A673 (cell line): Measurements from ENCODE around the gene SEC22C. TPM values are rescaled to one million over a fixed set of nuclear protein-coding genes. Genes with fewer than 3 reads are reported as not detected.

ENCODE experiments used
- BruUV-seq: library from RNA; stranded (reverse); fragments of 400-500 nt; replicated peaks from 2 replicates; lab custom pipeline; 2021; lab: Mats Ljungman, UMichigan
- CTCF ChIA-PET: fragments of 300-600 bp; sonication (Branson Sonifier 250); formaldehyde crosslinking; loops from one replicate; lab custom pipeline; 2022; ENCODE audit warnings: antibody characterized with exemption; lab: Charles Lee
- POLR2A ChIA-PET: fragments of 300-600 bp; sonication (Branson Sonifier 250); formaldehyde crosslinking; loops from one replicate; lab custom pipeline; 2022; ENCODE audit warnings: antibody characterized with exemption; ENCODE audit not compliant: low non-redundant PET; lab: Charles Lee
- DNase-seq: peaks from one replicate; pipeline ENCODE4 v3.0.0-alpha.2; 2015; ENCODE audit warnings: low spot score
- H3K27ac ChIP-seq: fragments of 200-600 bp; sonication (generic); 2 replicates; pipeline ENCODE4 v1.5.1; 2016; ENCODE audit warnings: mixed run types, low read depth, mild to moderate bottlenecking, mixed read lengths, antibody characterized with exemption, low read length; ENCODE audit not compliant: poor library complexity, severe bottlenecking
- H3K27me3 ChIP-seq: fragments of 200-600 bp; sonication (generic); replicated peaks from 2 replicates; pipeline ENCODE4 v1.6.1; 2017; ENCODE audit warnings: mixed run types, low read depth, mild to moderate bottlenecking, mixed read lengths, antibody characterized with exemption, low read length; ENCODE audit not compliant: insufficient read depth, poor library complexity
- H3K36me3 ChIP-seq: fragments of 200-600 bp; sonication (generic); 2 replicates; pipeline ENCODE4 v1.6.1; 2016; ENCODE audit warnings: mixed run types, mild to moderate bottlenecking, mixed read lengths, antibody characterized with exemption, low read length; ENCODE audit not compliant: insufficient read depth, poor library complexity, severe bottlenecking
- H3K4me1 ChIP-seq: fragments of 200-600 bp; sonication (generic); 2 replicates; pipeline ENCODE4 v1.6.1; 2017; ENCODE audit warnings: mixed run types, mild to moderate bottlenecking, mixed read lengths, antibody characterized with exemption, low read length; ENCODE audit not compliant: insufficient read depth, poor library complexity, severe bottlenecking
- H3K4me3 ChIP-seq: fragments of 200-600 bp; sonication (generic); 2 replicates; pipeline ENCODE4 v1.5.1; 2016; ENCODE audit warnings: low read depth, mixed run types, mild to moderate bottlenecking, mixed read lengths, low read length; ENCODE audit not compliant: poor library complexity, severe bottlenecking
- H3K9me3 ChIP-seq: fragments of 200-600 bp; sonication (generic); 2 replicates; pipeline ENCODE4 v1.6.1; 2016; ENCODE audit warnings: mixed run types, low read depth, mild to moderate bottlenecking, mixed read lengths, antibody characterized with exemption, low read length; ENCODE audit not compliant: poor library complexity, severe bottlenecking
- EZH2 ChIP-seq: fragments of 200-600 bp; sonication (generic); IDR thresholded peaks from 2 replicates; pipeline ENCODE4 v1.6.1; 2017; ENCODE audit warnings: borderline replicate concordance, low read depth, mild to moderate bottlenecking, mixed read lengths, antibody characterized with exemption, low read length; ENCODE audit not compliant: poor library complexity, severe bottlenecking
- intact Hi-C: fragments of 100-400 bp; cut with micrococcal nuclease; formaldehyde crosslinking; loops from one replicate; pipeline ENCODE4 v1.10.0; 2022; ENCODE audit not compliant: unreplicated experiment
- total RNA-seq: library from RNA; stranded (reverse); gene quantifications from 2 replicates; pipeline ENCODE4 v1.2.3, GENCODE V29; 2021
- TF ChIP-seq, protein P1 (sequence below): fragments of 300-800, 200-600 bp; sonication (generic); conservative IDR thresholded peaks from 2 replicates; pipeline ENCODE4 v1.5.1; 2017; ENCODE audit warnings: low read depth, mild to moderate bottlenecking, antibody characterized with exemption, low read length, moderate library complexity, mixed read lengths

Gene SEC22C
- total RNA-seq, 1 experiment from 2014 or later, result 28.9 TPM

DNA sequence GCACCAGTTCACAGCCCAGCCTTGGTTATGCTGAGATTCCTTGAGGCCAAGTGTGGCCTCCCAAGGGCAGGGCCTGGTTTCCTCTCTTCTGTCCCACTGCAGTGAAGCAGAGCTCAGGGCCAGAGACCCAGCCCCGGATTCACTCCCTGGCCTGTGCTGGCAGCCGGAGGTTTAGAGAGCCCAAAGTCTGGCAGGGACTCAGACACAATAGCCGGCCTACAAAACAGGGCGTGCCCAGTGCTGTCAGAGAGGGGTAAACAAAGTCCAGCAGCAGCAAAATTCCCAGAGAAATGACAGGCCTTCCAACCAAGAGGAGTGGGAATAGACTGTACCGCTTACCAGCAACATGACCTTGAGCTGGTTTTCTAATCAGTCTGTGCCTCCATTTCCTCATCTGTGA lies 65.3 kb downstream of the SEC22C start:
- CTCF ChIA-PET, result no interaction called here
- Histone ChIP-seq H3K27me3 (no peaks in the 10 kb centered on the region), H3K36me3 (no peaks in the 10 kb centered on the region), H3K4me3 (no peak overlapping the region), H3K9me3 (no peaks in the 10 kb centered on the region), H3K27ac (no peak overlapping the region), H3K4me1 (no peaks in the 10 kb centered on the region)
- no peak for DNase-seq
- POLR2A ChIA-PET, result no interaction called here
- no TSS peak for BruUV-seq
- TF ChIP-seq, protein P1, sequence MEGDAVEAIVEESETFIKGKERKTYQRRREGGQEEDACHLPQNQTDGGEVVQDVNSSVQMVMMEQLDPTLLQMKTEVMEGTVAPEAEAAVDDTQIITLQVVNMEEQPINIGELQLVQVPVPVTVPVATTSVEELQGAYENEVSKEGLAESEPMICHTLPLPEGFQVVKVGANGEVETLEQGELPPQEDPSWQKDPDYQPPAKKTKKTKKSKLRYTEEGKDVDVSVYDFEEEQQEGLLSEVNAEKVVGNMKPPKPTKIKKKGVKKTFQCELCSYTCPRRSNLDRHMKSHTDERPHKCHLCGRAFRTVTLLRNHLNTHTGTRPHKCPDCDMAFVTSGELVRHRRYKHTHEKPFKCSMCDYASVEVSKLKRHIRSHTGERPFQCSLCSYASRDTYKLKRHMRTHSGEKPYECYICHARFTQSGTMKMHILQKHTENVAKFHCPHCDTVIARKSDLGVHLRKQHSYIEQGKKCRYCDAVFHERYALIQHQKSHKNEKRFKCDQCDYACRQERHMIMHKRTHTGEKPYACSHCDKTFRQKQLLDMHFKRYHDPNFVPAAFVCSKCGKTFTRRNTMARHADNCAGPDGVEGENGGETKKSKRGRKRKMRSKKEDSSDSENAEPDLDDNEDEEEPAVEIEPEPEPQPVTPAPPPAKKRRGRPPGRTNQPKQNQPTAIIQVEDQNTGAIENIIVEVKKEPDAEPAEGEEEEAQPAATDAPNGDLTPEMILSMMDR, result no peak
- no peak for TF ChIP-seq EZH2
- intact Hi-C loops, result no loop called here

- TF ChIP-seq EZH2, result no peak
- TF ChIP-seq, protein P1, result no peak
- Histone ChIP-seq H3K27me3 (no peaks in the 10 kb centered on the region), H3K4me1 (no peaks in the 10 kb centered on the region), H3K4me3 (no peak overlapping the region), H3K36me3 (no peaks in the 10 kb centered on the region), H3K9me3 (no peaks in the 10 kb centered on the region), H3K27ac (no peak overlapping the region)
- ChIA-PET CTCF (no interaction called here), POLR2A (no interaction called here)
- BruUV-seq, result no TSS peak
- DNase-seq, result no peak
- intact Hi-C loops, result no loop called here
Observed at GRCh38 chr3:42515976-42516375, 65.8 kb downstream of the SEC22C start.

- intact Hi-C loops, result no loop called here
- Histone ChIP-seq H3K36me3 (no peaks in the 10 kb centered on the region), H3K4me1 (no peaks in the 10 kb centered on the region), H3K27me3 (no peaks in the 10 kb centered on the region), H3K9me3 (no peaks in the 10 kb centered on the region), H3K27ac (no peak overlapping the region), H3K4me3 (no peak overlapping the region)
- no TSS peak for BruUV-seq
- ChIA-PET CTCF (no interaction called here), POLR2A (no interaction called here)
- TF ChIP-seq, protein P1, result no peak
- no peak for TF ChIP-seq EZH2
- DNase-seq, result no peak
Observed at GRCh38 chr3:42515391-42515916, 66.3 kb downstream of the SEC22C start.
